Measurements from ENCODE around the gene PARP9.

The PARP9 gene

DNA sequence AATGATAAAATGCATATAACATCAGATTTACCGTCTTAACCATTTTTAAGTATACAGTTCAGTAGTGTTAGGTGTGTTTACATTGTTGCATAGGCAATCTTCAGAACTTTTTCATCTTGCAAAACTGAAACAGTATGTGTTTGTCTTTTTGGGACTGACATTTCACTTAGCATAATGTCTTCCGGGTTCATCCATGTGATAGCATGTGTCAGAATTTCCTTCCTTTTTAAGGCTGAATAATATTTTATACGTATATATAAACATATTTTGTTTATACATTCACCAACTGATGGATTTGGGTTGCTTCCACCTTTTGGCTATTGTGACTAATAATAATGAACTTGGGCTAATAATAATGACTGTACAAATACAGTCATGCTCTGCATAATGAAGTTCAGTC lies 16.4 kb upstream of the PARP9 start:
- H3K4me1 Mint-ChIP-seq = peaks cover 15% of the 10 kb centered on the region
- H3K36me3 Mint-ChIP-seq (ENCODE audit: low read depth) = peaks cover 4% of the 10 kb centered on the region
- H3K9me3 Mint-ChIP-seq = peaks cover 38% of the 10 kb centered on the region
- H3K4me3 Mint-ChIP-seq = no peak overlapping the region
- TF ChIP-seq, protein P1, sequence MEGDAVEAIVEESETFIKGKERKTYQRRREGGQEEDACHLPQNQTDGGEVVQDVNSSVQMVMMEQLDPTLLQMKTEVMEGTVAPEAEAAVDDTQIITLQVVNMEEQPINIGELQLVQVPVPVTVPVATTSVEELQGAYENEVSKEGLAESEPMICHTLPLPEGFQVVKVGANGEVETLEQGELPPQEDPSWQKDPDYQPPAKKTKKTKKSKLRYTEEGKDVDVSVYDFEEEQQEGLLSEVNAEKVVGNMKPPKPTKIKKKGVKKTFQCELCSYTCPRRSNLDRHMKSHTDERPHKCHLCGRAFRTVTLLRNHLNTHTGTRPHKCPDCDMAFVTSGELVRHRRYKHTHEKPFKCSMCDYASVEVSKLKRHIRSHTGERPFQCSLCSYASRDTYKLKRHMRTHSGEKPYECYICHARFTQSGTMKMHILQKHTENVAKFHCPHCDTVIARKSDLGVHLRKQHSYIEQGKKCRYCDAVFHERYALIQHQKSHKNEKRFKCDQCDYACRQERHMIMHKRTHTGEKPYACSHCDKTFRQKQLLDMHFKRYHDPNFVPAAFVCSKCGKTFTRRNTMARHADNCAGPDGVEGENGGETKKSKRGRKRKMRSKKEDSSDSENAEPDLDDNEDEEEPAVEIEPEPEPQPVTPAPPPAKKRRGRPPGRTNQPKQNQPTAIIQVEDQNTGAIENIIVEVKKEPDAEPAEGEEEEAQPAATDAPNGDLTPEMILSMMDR (IDR thresholded peaks at IDR 0.05) = no peak
- H3K27me3 Mint-ChIP-seq (ENCODE audit: low read depth, poor library complexity) = peaks cover 43% of the 10 kb centered on the region
- no peak for DNase-seq
- no peak overlapping the region for H3K27ac Mint-ChIP-seq

DNA sequence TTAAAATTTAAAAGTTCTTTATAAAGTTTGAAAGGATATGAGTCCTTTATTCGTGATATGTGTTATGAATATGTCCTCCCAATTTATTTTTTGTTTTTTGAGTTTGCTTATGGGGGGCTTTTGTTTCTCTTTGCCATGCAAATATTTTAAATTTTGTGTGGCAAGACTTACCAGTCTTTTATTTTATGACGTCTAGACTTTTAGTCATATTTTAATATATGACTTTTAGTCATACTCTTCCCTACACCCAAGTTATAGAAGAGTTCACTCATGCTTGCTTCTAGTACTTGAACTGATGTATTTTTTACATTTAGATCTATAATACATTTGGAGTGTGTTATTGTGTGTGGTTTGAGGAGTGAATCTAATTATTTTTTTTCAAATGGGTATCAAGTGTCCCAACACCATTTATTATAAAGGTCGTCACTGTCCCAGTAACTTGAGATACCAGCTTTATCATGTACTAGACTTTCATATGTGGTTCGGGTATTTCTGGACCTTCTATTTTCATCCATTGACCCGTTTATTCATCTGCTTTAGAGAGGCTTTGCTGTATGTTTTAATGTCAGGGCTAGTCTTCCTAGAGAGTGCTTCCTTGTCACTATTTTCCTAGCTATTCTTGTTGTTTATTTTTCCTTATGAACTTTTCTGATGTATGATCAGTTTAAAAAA lies 14.1 kb upstream of the PARP9 start:
- no peak for DNase-seq
- Mint-ChIP-seq H3K27me3 (ENCODE audit: low read depth, poor library complexity) (peaks cover 49% of the 10 kb centered on the region), H3K4me3 (peak overlapping the region; percentile 80), H3K9me3 (peaks cover 27% of the 10 kb centered on the region), H3K4me1 (peaks cover 27% of the 10 kb centered on the region), H3K27ac (no peak overlapping the region), H3K36me3 (ENCODE audit: low read depth) (no peaks in the 10 kb centered on the region)
- TF ChIP-seq, protein P1 (IDR thresholded peaks at IDR 0.05) = no peak

DNA sequence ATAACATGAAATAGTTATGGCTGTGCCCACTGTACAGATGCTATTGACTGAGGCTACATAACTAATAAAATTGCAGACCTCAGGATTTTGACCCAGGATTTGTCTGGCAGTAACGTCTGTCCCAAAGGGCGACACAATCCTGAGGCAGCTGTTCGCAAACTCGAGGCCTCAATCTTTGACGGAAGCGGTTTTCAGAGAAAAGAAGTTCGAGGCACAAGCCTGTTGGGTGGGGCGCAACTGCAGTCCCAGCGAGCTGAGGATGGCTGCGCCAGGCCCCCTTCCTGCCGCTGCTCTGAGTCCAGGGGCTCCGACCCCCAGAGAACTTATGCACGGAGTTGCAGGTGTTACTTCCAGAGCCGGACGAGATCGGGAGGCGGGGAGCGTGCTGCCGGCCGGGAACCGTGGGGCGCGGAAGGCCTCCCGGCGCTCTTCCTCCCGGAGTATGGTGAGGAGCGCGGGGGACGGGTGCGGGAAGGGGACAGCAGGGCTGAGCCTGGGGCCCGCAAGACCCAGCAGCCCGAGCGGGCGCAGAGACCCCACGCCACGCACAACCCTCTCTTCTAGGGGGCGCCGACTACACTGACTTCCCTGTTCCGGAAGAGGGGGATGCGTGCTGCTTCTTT lies 13.4 kb upstream of the PARP9 start, which contains the start of gene PARP15:
PARP15 (plus strand) TSS at position 242 of the 623 bp plus-strand sequence; CDS start at position 260, 18 bp downstream.
- Mint-ChIP-seq H3K4me1 (peaks cover 33% of the 10 kb centered on the region), H3K27me3 (ENCODE audit: low read depth, poor library complexity) (peaks cover 49% of the 10 kb centered on the region), H3K36me3 (ENCODE audit: low read depth) (no peaks in the 10 kb centered on the region), H3K27ac (no peak within 1 kb of the TSS), H3K4me3 (peak within 1 kb of the TSS; percentile 80), H3K9me3 (peaks cover 20% of the 10 kb centered on the region)
- DNase-seq = peak; percentile 41
- TF ChIP-seq, protein P1 (IDR thresholded peaks at IDR 0.05) = no peak

DNA sequence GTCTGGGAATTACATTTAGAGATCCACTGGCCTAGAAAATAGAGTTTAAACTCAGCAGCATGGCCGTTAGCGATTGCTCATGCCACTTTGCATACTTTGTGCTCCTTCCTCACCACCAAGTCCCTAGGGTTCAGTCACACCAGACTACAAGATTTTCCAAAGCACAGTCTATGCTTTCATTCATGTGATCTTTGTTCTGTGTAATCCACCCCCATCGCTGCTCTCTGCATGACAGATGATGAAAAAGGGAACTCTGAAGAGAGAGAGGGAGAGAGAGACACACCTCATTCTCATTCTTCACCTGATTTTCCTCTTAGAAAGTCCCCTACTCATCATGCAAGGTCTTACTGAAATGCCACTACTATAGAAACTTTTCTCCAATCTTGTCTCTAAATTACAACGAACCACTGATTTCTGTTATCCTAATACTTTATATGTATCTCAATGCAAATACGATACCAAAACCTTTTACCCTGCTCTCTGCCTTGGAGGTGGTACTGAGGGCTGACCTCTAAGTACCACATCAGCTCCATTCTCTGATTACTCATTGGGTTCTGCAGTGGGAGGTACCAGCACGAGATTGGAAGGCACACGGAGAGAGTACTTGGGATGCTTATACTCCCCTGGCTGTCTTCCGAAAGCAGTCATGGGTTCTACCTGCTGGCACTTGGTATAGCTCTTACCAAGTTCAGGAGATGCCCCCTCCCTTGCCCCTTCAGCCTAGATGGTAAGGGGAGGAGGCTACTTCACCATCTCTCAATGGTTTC lies 12.3 kb upstream of the PARP9 start:
- TF ChIP-seq, protein P1 (IDR thresholded peaks at IDR 0.05) = no peak
- peaks cover 8% of the 10 kb centered on the region for H3K9me3 Mint-ChIP-seq
- no peak overlapping the region for H3K27ac Mint-ChIP-seq
- H3K36me3 Mint-ChIP-seq (ENCODE audit: low read depth) = no peaks in the 10 kb centered on the region
- DNase-seq = no peak
- no peak overlapping the region for H3K4me3 Mint-ChIP-seq
- H3K4me1 Mint-ChIP-seq = peaks cover 33% of the 10 kb centered on the region
- peaks cover 49% of the 10 kb centered on the region for H3K27me3 Mint-ChIP-seq (ENCODE audit: low read depth, poor library complexity)

DNA sequence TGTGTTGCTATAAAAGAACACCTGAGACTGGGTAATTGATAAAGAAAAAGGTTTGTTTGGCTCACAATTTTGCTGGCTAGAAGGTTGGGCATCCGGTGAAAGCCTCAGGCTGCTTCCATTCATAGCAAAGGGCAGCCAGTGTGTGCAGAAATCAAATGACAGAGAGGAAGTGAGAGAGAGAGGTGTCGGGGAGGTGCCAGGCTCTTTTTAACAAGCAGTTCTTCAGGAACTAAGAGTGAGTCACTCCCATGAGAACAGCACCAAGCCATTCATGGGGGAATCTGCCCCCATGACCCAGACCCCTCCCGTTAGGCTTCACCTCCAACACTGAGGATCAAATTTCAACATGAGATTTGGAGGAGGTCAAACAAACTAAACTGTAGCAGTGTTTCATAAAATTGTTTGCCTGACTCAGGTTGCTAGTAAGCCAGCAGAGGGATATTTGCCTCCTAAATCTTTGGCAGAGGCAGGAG lies 8.9 kb upstream of the PARP9 start:
- TF ChIP-seq, protein P1 (IDR thresholded peaks at IDR 0.05) = no peak
- Mint-ChIP-seq H3K4me3 (no peak overlapping the region), H3K27me3 (ENCODE audit: low read depth, poor library complexity) (peaks cover 31% of the 10 kb centered on the region), H3K9me3 (no peaks in the 10 kb centered on the region), H3K36me3 (ENCODE audit: low read depth) (no peaks in the 10 kb centered on the region), H3K27ac (peak overlapping the region; percentile 82), H3K4me1 (peaks cover 33% of the 10 kb centered on the region)
- no peak for DNase-seq
